H4 (cell line): Measurements from ENCODE around the gene CLEC14A. TPM values are rescaled to one million over a fixed set of nuclear protein-coding genes. Genes with fewer than 3 reads are reported as not detected.

Source experiments
- DNase-seq: peaks from one replicate; pipeline ENCODE4 v3.0.0-alpha.2; 2015; ENCODE audit warnings: low spot score
- total RNA-seq: library from RNA; depleted of rRNA; stranded (reverse); fragments of >200 nt; shearing (Covaris generic); gene quantifications from 2 replicates; pipeline ENCODE4 v1.2.3, GENCODE V29; 2014; rRNA removed

CLEC14A gene, protein sequence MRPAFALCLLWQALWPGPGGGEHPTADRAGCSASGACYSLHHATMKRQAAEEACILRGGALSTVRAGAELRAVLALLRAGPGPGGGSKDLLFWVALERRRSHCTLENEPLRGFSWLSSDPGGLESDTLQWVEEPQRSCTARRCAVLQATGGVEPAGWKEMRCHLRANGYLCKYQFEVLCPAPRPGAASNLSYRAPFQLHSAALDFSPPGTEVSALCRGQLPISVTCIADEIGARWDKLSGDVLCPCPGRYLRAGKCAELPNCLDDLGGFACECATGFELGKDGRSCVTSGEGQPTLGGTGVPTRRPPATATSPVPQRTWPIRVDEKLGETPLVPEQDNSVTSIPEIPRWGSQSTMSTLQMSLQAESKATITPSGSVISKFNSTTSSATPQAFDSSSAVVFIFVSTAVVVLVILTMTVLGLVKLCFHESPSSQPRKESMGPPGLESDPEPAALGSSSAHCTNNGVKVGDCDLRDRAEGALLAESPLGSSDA
- not detected in 2 replicates for total RNA-seq

DNA sequence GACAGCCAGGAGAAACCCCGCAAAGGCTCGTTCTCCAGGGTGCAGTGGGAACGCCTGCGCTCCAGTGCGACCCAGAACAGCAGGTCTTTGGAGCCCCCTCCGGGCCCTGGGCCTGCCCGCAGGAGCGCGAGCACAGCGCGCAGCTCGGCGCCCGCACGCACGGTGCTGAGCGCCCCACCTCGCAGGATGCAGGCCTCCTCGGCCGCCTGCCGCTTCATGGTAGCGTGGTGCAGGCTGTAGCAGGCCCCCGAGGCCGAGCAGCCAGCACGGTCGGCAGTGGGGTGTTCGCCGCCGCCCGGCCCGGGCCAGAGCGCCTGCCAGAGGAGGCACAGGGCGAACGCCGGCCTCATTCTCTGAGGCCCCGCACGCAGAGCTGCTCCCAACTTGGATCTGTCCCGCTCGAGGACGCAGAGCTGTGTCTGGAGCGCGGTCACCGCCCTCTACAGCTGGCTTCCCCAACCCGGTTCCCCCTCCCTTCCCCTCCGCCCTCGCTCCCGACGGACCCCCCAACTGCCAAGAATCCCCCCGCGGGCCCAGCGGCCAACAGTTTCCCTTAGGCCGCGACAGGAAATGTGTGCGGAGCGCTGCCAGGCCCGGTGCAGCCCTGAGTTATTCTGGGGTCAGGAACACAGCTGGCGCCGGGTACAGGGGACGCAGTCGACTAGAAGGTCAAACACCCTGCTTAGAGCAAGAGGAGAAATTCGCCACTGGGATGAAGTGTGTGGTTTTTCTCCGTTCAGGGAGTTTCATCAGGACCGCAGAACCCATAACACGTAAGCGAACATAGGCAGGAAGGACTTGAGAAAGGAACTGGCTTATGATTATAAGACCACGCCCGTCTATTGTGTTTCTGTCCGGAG, at the start of gene CLEC14A:
CLEC14A (minus strand) TSS at position 421 of the 860 bp plus-strand sequence; CDS start at position 350, 71 bp downstream.
- DNase-seq, result no peak

DNA sequence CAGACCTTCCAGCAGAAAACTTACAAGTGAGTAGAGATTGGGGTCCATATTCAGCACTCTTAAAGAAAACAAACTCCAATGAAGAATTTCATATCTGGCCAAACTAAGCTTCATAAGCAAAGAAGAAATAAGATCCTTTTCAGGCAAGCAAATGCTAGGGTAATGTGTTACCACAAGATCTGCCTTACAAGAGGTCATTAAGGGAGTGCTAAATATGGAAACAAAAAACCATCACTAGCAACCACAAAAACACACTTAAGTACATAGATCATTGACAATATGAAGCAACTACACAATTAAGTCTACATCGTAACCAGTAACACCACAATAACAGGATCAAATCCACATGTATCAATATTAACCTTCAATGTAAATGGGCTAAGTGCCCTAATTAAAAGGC, 47.1 kb upstream of the CLEC14A start:
- no peak for DNase-seq

DNA sequence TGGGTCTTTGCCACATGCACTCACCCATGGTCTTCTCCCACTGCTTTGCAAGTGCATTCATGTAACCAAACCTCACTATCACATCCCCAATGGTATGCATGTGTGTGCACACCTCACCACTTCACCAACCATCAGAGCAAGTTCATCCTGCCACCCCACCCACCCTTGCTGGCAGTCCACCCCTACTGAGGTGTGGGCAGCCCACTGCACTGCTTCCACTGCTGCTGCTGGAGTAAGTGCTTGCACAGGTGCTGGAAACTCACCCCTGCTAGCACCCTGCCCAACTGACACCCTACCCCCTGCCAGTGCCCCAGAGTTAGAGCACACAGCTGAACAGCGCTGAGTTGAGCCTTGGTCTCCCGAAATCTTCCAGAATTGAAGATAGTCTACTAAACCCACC, 46.1 kb upstream of the CLEC14A start:
- DNase-seq, result no peak

DNA sequence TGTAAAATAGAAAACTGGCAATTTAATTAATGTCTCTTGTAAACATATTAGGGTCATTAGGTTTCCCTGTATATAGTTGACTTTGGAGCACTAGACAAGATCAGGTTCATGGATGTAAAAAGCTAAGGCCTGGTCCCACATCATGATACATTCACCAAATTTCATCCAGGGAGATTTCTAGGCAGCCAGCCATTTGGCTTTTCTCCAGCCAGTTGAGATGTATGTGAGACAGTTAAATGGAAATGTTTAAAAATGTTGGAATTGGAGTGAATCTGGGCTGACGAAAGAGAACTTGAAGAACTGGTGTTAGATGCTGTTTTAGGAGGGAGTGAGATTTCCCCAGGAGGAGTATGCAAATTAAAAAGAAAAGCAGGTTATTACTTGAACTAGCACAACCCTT, 41.8 kb upstream of the CLEC14A start:
- DNase-seq, result no peak

DNA sequence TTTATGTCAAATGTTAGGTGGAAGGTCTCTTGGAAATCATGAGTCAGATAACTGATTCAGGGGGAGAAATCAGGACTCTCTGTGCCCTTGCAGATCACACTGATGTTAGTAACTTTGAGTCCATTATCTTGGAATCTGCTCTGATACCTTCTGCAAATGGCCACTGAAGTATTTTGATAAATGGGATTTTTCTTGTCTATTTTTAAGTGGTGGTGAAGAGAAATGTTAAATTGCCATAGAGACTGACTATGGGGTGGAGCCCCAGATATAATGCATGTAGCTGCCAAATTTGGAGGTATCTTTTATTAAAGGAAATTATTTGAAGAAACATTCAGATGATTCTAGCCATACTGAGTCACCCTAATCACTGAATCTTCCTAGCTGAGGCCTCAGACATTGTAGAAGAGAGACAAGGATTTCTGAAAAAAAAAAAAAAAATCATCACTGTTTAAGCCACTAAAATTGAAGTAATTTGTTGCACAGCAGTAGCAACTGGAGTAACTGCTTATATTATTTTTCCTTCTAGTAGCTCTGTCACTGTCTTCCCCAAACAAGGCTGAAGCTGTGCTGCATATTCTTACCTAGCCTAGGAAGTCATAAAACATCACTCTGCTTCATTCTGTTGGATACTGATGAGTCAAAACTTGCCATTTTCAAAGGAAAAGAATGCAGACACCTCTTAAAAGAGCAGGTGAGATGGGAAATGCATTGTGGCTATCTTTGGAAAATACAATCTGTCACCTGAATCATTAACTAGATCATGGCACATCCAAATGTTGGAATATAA, 36.0 kb upstream of the CLEC14A start:
- DNase-seq, result no peak

DNA sequence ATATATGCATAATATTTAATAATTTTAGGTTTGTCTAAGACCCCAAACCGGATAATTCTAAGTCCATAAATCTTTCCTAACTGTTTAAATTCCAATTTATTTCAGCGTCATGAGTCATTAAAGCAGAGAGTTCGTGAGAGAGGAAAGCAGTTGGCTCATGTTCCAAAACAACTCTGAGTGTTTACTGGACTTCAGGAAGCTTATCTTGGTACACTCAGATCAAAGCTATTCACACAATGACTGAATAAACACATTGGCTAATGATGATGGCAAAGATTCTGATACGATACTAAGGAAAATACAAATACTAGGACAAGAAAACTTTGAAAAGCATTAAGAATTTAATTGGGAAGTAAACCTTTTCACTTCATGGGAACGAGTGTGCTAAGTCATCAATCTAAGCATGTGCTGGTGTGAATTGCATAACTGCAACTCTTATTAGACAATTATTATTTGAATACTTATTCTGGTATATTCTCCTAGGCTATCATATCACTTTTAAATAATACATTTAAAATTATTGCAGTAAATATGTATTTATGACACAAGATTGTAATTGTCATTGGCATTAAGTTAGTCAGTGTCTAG, 34.8 kb upstream of the CLEC14A start:
- peak; percentile 74 for DNase-seq

DNA sequence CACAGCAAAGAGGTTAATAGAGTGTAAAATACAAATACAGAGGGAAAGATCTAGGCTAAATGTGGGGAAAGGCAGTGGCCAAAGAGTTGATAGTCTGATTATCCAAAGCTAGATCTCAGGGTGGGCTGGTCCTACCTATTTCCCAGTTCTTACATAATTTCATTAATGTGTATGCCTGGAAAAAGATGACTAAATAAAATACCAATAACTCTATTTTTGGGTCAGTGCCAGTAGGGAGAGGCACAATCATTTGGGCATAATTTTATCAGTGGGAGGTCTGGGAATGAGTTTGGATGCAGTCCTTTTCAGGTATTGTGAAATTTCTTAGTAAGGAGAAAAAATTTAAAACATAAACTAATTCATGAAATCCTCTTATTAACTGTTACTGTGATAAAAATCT, 30.6 kb upstream of the CLEC14A start:
- no peak for DNase-seq

DNA sequence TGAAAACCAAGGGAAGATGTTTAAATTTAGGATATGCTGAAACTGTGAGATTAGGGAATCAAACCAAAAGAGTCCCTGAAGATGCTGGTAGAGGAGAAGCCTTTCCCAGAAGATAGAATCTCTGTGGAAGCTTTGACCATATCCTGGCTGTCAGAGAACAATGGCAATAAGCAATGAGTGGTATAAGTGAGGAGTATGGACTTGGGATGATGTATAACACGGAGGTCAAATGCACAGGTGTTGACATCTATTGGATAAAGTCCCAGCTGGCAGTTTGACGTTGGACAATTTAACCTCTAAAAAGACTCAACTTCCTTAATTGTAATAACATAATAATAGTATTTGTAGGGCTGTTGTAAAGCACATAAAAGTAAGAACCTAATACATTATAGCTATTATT, 30.1 kb upstream of the CLEC14A start:
- no peak for DNase-seq

DNA sequence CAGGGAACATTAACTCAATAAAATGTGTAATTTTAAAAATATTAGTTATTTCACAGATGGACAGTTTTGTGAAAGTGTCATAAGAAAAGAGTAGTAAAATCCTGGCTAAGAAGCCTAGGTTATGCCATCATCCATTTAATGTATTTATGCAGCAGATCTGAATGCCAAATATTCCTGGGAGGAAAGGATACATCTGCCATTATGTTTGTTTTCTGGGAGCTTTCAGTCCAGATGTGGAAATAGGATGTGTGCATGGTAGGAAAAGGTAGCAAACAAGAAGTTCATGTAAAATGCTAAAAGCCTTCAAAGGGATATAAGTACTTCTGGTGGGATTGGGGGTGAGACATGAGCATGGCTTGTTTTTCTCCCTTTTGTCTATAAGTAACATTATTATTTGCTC, 27.0 kb upstream of the CLEC14A start:
- DNase-seq, result no peak

DNA sequence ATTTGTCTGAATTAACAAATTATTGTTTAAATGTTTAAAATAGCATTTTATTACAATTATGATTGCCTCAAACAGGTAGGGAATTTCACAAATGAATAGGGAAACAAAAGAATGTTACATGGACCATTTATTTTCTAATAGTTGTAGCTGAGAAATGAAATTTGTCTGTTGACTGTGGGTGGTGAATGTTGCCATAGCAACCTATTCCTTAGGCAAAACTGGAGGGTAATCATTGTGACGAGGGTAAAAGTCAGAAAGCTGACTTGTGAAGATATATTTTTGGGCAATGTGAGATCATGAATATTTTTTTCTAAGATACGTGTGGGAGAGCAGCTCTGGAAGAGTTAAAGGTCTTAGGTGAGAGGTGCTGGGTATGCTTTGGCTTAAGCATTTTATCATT, 24.2 kb upstream of the CLEC14A start:
- no peak for DNase-seq

DNA sequence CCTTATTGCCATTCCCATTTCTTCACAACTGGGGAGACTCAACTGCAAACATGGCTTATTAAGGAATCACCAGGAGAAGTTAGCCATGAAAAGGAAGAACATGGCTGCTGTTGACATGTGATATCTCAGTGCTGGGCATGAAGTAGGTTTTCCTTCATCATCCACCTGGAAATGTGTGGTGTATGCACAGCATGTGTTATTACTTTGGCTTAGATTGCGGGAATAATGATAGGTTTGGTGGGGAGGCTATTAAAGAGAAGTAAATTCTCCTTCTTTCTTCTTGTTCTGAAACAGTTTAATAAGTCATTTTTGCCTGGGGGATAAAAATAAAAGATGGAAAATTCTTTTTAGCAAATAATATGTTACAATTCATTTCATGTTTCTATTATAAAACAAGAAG, 23.7 kb upstream of the CLEC14A start:
- DNase-seq, result no peak

DNA sequence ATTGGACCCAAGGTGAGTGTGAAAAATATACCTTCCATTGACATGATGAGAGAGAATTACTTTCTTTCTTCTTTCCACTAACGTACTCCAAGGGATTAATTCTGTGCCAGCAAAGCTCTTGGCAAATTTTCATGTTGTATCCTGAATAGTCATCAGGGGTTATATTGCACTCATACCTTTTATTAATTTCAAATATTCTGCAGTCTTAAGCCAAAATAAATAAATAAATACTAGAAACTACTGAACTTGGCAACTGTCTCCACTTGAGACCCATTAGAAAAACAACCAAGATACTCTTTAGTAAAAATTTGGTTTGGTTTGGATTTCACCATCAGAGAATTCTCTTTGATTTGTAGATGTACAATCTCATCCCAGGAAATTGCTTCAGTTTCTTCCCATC, 22.1 kb upstream of the CLEC14A start:
- DNase-seq, result no peak

DNA sequence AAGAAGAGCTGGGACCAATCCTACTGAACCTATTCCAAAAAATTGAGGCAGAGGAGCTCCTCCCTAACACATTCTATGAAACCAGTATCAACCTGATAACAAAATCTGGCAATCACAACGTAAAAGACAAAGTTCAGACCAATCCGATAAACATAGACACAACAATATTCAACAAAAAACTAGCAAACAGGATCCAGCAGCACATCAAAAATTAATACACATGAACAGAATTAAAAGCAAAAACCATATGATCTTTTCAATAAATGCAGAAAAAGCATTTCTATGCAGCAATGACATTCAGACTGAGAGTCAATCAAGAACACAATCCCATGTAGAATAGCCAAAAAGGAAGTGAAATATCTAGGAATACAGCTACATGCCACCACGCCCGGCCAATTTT, 7.0 kb upstream of the CLEC14A start:
- no peak for DNase-seq

DNA sequence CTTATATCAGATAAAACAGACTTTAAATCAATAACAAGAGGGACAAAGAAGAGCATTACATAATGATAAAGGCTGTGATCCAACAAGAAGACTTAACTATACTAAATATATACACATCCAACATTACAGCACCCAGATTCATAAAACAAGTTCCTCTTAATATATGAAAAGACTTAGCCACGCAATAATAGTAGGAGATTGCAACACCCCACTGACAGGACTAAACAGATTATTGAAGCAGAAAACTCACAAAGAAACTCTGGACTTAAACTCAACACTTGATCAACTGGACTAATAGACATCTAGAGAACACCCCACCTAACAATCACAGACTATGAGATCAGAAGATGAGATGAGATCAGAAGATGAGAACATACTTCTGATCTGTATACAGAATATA, 5.7 kb upstream of the CLEC14A start:
- DNase-seq, result no peak

DNA sequence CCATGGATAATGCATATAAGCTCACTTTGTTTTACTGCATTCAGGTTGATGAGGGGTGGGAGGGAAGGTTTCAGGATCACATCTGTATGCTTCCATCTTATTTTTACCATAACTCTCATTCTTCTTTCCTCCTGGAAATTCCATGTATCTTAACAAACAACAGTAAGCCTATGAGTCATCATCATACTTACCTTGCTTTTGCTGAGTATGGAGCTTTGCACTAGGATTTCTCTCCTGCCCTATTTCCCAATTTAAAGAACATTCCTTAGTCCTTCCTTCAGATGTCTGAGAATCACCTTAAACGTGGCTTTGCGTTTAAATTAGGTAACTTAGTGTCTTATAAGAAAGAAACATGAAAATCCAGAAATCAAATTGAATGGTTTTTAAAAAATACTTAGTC, 1.6 kb upstream of the CLEC14A start:
- no peak for DNase-seq

DNA sequence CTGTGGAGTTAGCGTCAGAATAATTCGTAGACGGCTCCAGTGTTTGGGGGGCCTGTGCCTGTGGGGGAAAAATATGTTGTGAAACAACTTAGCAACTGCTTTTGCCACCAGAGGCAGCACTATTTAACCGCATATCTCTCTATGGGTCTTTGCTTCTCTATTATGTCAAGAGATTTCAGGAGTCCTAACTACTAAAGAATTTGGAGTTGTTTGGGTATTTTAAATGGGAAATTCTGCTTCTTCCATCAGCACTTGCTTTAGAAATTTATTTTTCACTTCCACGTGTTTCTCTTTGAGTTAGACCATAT, 594 bp upstream of the CLEC14A start:
- DNase-seq, result no peak

DNA sequence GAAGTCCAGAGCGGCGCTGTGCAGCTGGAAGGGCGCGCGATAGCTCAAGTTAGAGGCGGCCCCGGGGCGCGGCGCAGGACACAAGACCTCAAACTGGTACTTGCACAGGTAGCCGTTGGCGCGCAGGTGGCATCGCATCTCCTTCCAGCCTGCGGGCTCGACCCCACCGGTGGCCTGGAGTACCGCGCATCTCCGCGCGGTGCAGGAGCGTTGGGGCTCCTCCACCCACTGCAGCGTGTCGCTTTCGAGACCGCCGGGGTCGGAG, 553 bp downstream of the CLEC14A start:
- no peak for DNase-seq

DNA sequence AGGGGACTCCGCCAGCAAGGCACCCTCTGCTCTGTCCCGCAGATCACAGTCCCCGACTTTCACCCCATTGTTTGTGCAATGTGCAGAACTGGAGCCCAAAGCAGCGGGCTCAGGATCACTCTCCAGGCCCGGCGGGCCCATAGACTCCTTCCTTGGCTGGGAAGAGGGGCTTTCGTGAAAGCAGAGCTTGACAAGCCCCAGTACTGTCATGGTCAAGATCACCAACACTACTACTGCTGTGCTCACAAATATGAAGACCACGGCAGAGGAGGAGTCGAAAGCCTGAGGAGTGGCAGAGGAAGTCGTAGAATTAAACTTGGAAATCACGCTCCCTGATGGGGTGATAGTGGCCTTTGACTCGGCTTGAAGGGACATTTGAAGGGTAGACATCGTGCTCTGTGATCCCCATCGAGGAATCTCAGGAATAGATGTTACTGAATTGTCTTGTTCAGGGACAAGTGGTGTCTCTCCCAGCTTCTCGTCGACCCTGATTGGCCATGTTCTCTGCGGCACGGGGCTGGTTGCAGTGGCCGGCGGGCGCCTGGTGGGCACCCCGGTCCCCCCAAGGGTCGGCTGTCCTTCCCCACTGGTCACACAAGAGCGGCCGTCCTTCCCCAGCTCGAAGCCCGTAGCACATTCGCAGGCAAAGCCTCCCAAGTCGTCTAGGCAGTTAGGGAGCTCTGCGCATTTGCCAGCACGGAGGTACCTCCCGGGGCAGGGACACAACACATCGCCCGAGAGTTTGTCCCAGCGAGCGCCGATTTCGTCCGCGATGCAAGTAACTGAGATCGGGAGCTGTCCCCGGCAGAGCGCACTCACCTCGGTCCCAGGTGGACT, 1.1 kb downstream of the CLEC14A start:
- DNase-seq, result no peak

DNA sequence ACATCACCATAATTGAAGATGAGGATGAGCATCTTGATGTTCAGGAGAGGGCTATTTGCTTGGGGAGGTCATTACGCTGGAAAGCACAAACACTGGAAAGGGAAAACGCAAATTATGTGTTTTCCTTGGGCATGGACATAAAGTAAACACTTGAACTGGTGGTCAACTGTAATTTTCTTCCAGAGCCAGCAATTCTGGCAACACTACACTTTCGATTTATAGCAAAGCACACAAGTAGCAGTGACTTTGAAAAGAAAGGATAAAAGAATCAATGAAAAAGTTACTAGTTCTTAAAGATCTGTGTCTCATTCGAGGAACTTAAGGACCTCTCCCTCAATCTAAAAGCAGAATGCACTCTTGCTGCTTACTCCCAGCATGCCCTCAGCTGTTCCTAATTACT, 2.2 kb downstream of the CLEC14A start:
- no peak for DNase-seq

DNA sequence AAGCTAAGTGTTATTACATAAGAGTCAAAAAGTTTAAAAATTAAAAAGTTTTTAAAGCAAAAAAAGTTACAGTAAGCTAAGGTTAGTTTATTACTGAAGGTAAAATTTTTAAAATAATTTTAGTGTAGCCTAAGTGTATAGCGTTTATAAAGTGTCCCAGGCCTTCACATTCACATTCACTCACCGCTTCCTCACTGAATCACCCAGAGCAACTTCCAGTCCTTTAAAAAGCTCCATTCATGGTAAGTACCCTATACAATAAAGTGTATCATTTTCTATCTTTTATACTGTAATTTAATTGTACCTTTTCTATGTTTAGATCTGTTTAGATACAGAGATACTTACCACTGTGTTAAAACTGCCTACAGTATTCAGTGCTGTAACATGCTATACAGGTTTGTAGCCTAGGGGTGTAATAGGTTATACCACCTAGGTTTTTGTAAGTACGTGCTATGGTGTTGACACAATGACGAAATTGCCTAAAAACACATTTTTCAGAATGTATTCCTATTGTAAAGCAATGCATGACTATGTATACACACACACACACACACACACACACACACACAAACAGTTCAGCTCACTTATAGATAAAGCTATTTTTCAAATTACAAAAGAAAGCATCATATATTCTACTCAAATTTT, 3.7 kb downstream of the CLEC14A start:
- no peak for DNase-seq

DNA sequence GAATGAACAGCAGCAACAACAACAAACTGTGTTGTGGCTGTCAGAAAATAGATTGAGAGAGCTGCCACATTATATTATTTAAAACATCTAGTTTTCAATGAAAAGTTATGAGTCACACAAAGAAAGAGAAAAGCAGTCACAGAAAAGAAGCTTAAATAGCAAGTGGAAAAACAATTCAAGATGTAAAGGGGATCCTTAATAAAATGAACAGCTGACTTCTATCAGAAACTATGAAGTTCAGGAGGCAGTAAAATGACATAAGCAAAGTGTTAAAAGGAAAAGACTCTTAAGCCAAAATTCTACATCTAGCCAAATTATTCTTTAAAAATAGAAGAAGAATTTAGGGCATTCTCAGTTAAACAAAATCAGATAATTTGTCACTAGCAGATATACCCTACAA, 5.6 kb downstream of the CLEC14A start:
- DNase-seq, result no peak
